ENCODE measurements around the gene ZNF384.

The ZNF384 gene

DNA sequence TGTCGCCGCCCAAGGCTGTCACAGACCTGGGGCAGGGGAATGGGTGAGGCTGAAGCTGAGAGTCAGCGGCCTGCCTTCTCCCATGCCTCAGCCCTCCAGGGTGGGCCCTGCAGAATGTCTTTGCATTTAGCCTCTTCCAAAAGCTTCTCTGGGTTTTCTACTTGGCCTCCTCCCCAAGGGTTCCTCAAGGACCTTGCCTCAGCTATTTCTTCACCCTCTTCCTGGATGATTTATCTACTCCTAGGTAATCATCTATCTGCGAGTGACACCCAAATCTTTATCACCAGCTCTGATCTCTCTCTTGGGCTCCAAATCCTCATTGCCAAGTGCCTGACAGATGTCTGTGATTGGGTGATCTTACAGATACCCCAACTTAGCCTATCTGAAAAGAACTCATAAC lies 48.7 kb downstream of the ZNF384 start:
- no peak for TF ChIP-seq CTCF (IDR thresholded peaks at IDR 0.05; ENCODE audit: low read depth, low read length)
- H3K4me3 ChIP-seq (ENCODE audit: low read depth, low read length): no peak overlapping the region
- no peaks in the 10 kb centered on the region for H3K9me3 ChIP-seq (ENCODE audit: severe bottlenecking)
- H3K36me3 ChIP-seq: no peaks in the 10 kb centered on the region
- H3K27me3 ChIP-seq (ENCODE audit: insufficient read depth, low read depth, severe bottlenecking): no peaks in the 10 kb centered on the region
- H3K27ac ChIP-seq: no peak overlapping the region
- DNase-seq: no peak

GRCh38 chr12:6639151-6639801 lies 49.9 kb downstream of the ZNF384 start:
- Histone ChIP-seq H3K27ac (no peak overlapping the region), H3K4me3 (ENCODE audit: low read depth, low read length) (no peak overlapping the region), H3K9me3 (ENCODE audit: severe bottlenecking) (no peaks in the 10 kb centered on the region), H3K36me3 (no peaks in the 10 kb centered on the region), H3K27me3 (ENCODE audit: insufficient read depth, low read depth, severe bottlenecking) (no peaks in the 10 kb centered on the region)
- no peak for TF ChIP-seq CTCF (IDR thresholded peaks at IDR 0.05; ENCODE audit: low read depth, low read length)
- no peak for DNase-seq

- Histone ChIP-seq H3K27ac (no peak overlapping the region), H3K9me3 (ENCODE audit: severe bottlenecking) (no peaks in the 10 kb centered on the region), H3K36me3 (no peaks in the 10 kb centered on the region), H3K4me3 (ENCODE audit: low read depth, low read length) (no peak overlapping the region), H3K27me3 (ENCODE audit: insufficient read depth, low read depth, severe bottlenecking) (no peaks in the 10 kb centered on the region)
- no peak for DNase-seq
- TF ChIP-seq CTCF (IDR thresholded peaks at IDR 0.05; ENCODE audit: low read depth, low read length): no peak
These were observed 50.9 kb downstream of the ZNF384 start for GRCh38 chr12:6638305-6638704.

DNA sequence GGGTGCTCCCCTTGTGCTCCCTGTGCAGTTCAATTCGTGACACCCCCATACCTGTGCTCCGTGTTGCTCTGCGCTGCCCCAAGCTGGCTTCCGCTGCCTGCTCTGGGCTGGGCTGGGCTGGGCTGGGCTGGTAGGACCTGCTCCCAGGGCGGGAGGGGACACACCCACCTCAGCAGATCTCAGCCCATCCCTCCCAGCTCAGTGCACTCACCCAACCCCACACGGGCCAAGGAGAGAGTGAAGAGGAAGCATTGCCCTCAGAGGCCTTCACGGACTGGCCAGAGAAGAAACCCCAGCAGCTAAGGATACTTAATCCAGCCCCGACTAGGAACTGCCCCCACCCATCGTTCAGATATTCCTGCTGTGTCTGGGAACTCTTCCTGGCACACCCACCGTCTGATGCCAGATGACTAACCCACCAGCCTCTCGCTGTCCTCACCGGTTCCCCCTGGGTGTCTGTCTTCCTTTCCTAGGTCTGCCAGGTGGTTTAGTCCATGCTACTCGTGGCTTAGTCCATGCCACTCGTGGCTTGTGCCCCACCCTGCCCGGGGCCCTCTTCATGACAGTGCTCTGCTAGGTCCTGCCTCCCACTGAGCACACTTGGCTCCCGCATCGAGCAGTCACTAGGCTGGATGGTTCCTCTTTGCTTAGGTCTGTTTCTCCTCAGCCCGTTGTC lies 53.2 kb downstream of the ZNF384 start, which contains the start of gene LPAR5:
Gene LPAR5, minus strand, starts transcription at position 104 of the 676 bp plus-strand sequence. CDS start 14,711 bp downstream, outside the sequence.
- H3K27me3 ChIP-seq (ENCODE audit: insufficient read depth, low read depth, severe bottlenecking): no peaks in the 10 kb centered on the region
- H3K36me3 ChIP-seq: no peaks in the 10 kb centered on the region
- DNase-seq: no peak
- no peak within 1 kb of the TSS for H3K27ac ChIP-seq
- H3K4me3 ChIP-seq (ENCODE audit: low read depth, low read length): no peak within 1 kb of the TSS
- no peak for TF ChIP-seq CTCF (IDR thresholded peaks at IDR 0.05; ENCODE audit: low read depth, low read length)
- no peaks in the 10 kb centered on the region for H3K9me3 ChIP-seq (ENCODE audit: severe bottlenecking)

GRCh38 chr12:6635375-6635855 lies 53.8 kb downstream of the ZNF384 start:
- TF ChIP-seq CTCF (IDR thresholded peaks at IDR 0.05; ENCODE audit: low read depth, low read length): no peak
- DNase-seq: no peak
- Histone ChIP-seq H3K27me3 (ENCODE audit: insufficient read depth, low read depth, severe bottlenecking) (no peaks in the 10 kb centered on the region), H3K27ac (no peak overlapping the region), H3K36me3 (no peaks in the 10 kb centered on the region), H3K4me3 (ENCODE audit: low read depth, low read length) (no peak overlapping the region), H3K9me3 (ENCODE audit: severe bottlenecking) (no peaks in the 10 kb centered on the region)
